Measurements from ENCODE around the gene AWAT2.

AWAT2 gene

GRCh38 chrX:70030301-70030767 is 19.4 kb downstream of the AWAT2 start:
- no peak overlapping the region for H3K9ac ChIP-seq (ENCODE audit: low read depth, low read length)
- H3K9me3 ChIP-seq (ENCODE audit: control insufficient read depth, insufficient read depth, low read length), result no peaks in the 10 kb centered on the region
- H3K4me1 ChIP-seq (ENCODE audit: insufficient read depth, low read length), result peaks cover 25% of the 10 kb centered on the region
- no peaks in the 10 kb centered on the region for H3K36me3 ChIP-seq (ENCODE audit: insufficient read depth, low read length)

GRCh38 chrX:70029863-70030262 is 19.9 kb downstream of the AWAT2 start:
- Histone ChIP-seq H3K9ac (ENCODE audit: low read depth, low read length) (no peak overlapping the region), H3K36me3 (ENCODE audit: insufficient read depth, low read length) (no peaks in the 10 kb centered on the region), H3K4me1 (ENCODE audit: insufficient read depth, low read length) (peaks cover 25% of the 10 kb centered on the region), H3K9me3 (ENCODE audit: control insufficient read depth, insufficient read depth, low read length) (no peaks in the 10 kb centered on the region)

- no peaks in the 10 kb centered on the region for H3K9me3 ChIP-seq (ENCODE audit: control insufficient read depth, insufficient read depth, low read length)
- H3K4me1 ChIP-seq (ENCODE audit: insufficient read depth, low read length), result peaks cover 27% of the 10 kb centered on the region
- no peaks in the 10 kb centered on the region for H3K36me3 ChIP-seq (ENCODE audit: insufficient read depth, low read length)
- H3K9ac ChIP-seq (ENCODE audit: low read depth, low read length), result no peak overlapping the region
These were observed 22.9 kb downstream of the AWAT2 start for GRCh38 chrX:70026851-70027200.

- H3K9ac ChIP-seq (ENCODE audit: low read depth, low read length), result no peak overlapping the region
- H3K4me1 ChIP-seq (ENCODE audit: insufficient read depth, low read length), result peaks cover 27% of the 10 kb centered on the region
- H3K9me3 ChIP-seq (ENCODE audit: control insufficient read depth, insufficient read depth, low read length), result no peaks in the 10 kb centered on the region
These were observed 23.5 kb downstream of the AWAT2 start for GRCh38 chrX:70026112-70026850.

GRCh38 chrX:70025464-70025863 is 24.3 kb downstream of the AWAT2 start:
- Histone ChIP-seq H3K9ac (ENCODE audit: low read depth, low read length) (no peak overlapping the region), H3K9me3 (ENCODE audit: control insufficient read depth, insufficient read depth, low read length) (no peaks in the 10 kb centered on the region), H3K4me1 (ENCODE audit: insufficient read depth, low read length) (peaks cover 27% of the 10 kb centered on the region), H3K36me3 (ENCODE audit: insufficient read depth, low read length) (no peaks in the 10 kb centered on the region)

More at GRCh38 chrX:70026112-70026850, 23.5 kb downstream of the AWAT2 start:
- H3K36me3 ChIP-seq (ENCODE audit: insufficient read depth, low read length), result no peaks in the 10 kb centered on the region

- H3K4me1 ChIP-seq (ENCODE audit: insufficient read depth, low read length), result peaks cover 15% of the 10 kb centered on the region
- no peak overlapping the region for H3K9ac ChIP-seq (ENCODE audit: low read depth, low read length)
- H3K9me3 ChIP-seq (ENCODE audit: control insufficient read depth, insufficient read depth, low read length), result no peaks in the 10 kb centered on the region; the same call in 1 of the 2 replicates
- no peaks in the 10 kb centered on the region for H3K36me3 ChIP-seq (ENCODE audit: insufficient read depth, low read length)
These were observed 27.1 kb downstream of the AWAT2 start for GRCh38 chrX:70022616-70023015.

- Histone ChIP-seq H3K9me3 (ENCODE audit: control insufficient read depth, insufficient read depth, low read length) (no peaks in the 10 kb centered on the region; the same call in 1 of the 2 replicates), H3K36me3 (ENCODE audit: insufficient read depth, low read length) (no peaks in the 10 kb centered on the region), H3K9ac (ENCODE audit: low read depth, low read length) (no peak overlapping the region), H3K4me1 (ENCODE audit: insufficient read depth, low read length) (peaks cover 14% of the 10 kb centered on the region)
These were observed 33.2 kb downstream of the AWAT2 start for GRCh38 chrX:70016513-70016912.

- no peaks in the 10 kb centered on the region for H3K36me3 ChIP-seq (ENCODE audit: insufficient read depth, low read length)
- H3K9ac ChIP-seq (ENCODE audit: low read depth, low read length), result no peak overlapping the region
- no peaks in the 10 kb centered on the region; the same call in 1 of the 2 replicates for H3K9me3 ChIP-seq (ENCODE audit: control insufficient read depth, insufficient read depth, low read length)
- peaks cover 14% of the 10 kb centered on the region for H3K4me1 ChIP-seq (ENCODE audit: insufficient read depth, low read length)
These were observed 36.0 kb downstream of the AWAT2 start for GRCh38 chrX:70013466-70014381.

GRCh38 chrX:70012756-70013155 is 37.0 kb downstream of the AWAT2 start:
- Histone ChIP-seq H3K4me1 (ENCODE audit: insufficient read depth, low read length) (peaks cover 14% of the 10 kb centered on the region), H3K36me3 (ENCODE audit: insufficient read depth, low read length) (no peaks in the 10 kb centered on the region), H3K9me3 (ENCODE audit: control insufficient read depth, insufficient read depth, low read length) (no peaks in the 10 kb centered on the region)

GRCh38 chrX:70009970-70010369 is 39.8 kb downstream of the AWAT2 start:
- H3K9ac ChIP-seq (ENCODE audit: low read depth, low read length), result no peak overlapping the region
- no peaks in the 10 kb centered on the region for H3K36me3 ChIP-seq (ENCODE audit: insufficient read depth, low read length)
- H3K4me1 ChIP-seq (ENCODE audit: insufficient read depth, low read length), result peaks cover 14% of the 10 kb centered on the region
- no peaks in the 10 kb centered on the region for H3K9me3 ChIP-seq (ENCODE audit: control insufficient read depth, insufficient read depth, low read length)

More at GRCh38 chrX:70012756-70013155, 37.0 kb downstream of the AWAT2 start:
- H3K9ac ChIP-seq (ENCODE audit: low read depth, low read length), result no peak overlapping the region

GRCh38 chrX:70009049-70009448 is 40.7 kb downstream of the AWAT2 start:
- Histone ChIP-seq H3K36me3 (ENCODE audit: insufficient read depth, low read length) (no peaks in the 10 kb centered on the region), H3K9ac (ENCODE audit: low read depth, low read length) (no peak overlapping the region), H3K4me1 (ENCODE audit: insufficient read depth, low read length) (peaks cover 14% of the 10 kb centered on the region), H3K9me3 (ENCODE audit: control insufficient read depth, insufficient read depth, low read length) (no peaks in the 10 kb centered on the region)

GRCh38 chrX:70007946-70008345 is 41.8 kb downstream of the AWAT2 start:
- no peak overlapping the region for H3K9ac ChIP-seq (ENCODE audit: low read depth, low read length)
- no peaks in the 10 kb centered on the region for H3K9me3 ChIP-seq (ENCODE audit: control insufficient read depth, insufficient read depth, low read length)
- no peaks in the 10 kb centered on the region for H3K36me3 ChIP-seq (ENCODE audit: insufficient read depth, low read length)
- peaks cover 5% of the 10 kb centered on the region; the same call in 1 of the 2 replicates for H3K4me1 ChIP-seq (ENCODE audit: insufficient read depth, low read length)

GRCh38 chrX:70001708-70002341 is 47.9 kb downstream of the AWAT2 start:
- Histone ChIP-seq H3K4me1 (ENCODE audit: insufficient read depth, low read length) (no peaks in the 10 kb centered on the region), H3K36me3 (ENCODE audit: insufficient read depth, low read length) (no peaks in the 10 kb centered on the region), H3K9me3 (ENCODE audit: control insufficient read depth, insufficient read depth, low read length) (no peaks in the 10 kb centered on the region), H3K9ac (ENCODE audit: low read depth, low read length) (no peak overlapping the region)

GRCh38 chrX:70001269-70001668 is 48.5 kb downstream of the AWAT2 start:
- Histone ChIP-seq H3K9me3 (ENCODE audit: control insufficient read depth, insufficient read depth, low read length) (peaks cover 3% of the 10 kb centered on the region; the same call in 1 of the 2 replicates), H3K36me3 (ENCODE audit: insufficient read depth, low read length) (no peaks in the 10 kb centered on the region), H3K9ac (ENCODE audit: low read depth, low read length) (no peak overlapping the region), H3K4me1 (ENCODE audit: insufficient read depth, low read length) (no peaks in the 10 kb centered on the region)
